NT2/D1 (cell line): ENCODE measurements around the gene VSIG10L2.

ENCODE experiments used
- YY1 ChIP-seq: IDR thresholded peaks from 2 replicates; pipeline ENCODE4 v1.6.1; 2011; ENCODE audit not compliant: insufficient read length, insufficient read depth
- ZNF274 ChIP-seq: IDR thresholded peaks from 2 replicates; pipeline ENCODE4 v1.6.1; 2011; ENCODE audit warnings: mild to moderate bottlenecking, low read depth, low read length

GRCh38 chr11:125975634-125976033 is 29.8 kb downstream of the VSIG10L2 start:
- TF ChIP-seq YY1: no peak
- no peak for TF ChIP-seq ZNF274
